OCI-LY1 (cell line): ENCODE measurements around the gene ELMO1.

ENCODE experiments used
- H2AFZ ChIP-seq: fragments of 200-600 bp; sonication (generic), shearing (Covaris generic); 2 replicates; pipeline ENCODE4 v1.6.0; 2014; ENCODE audit warnings: antibody characterized with exemption, mild to moderate bottlenecking, low read length
- H3F3A ChIP-seq: fragments of 200-600 bp; sonication (generic), shearing (Covaris generic); 2 replicates; pipeline ENCODE4 v1.6.0; 2014; ENCODE audit warnings: mild to moderate bottlenecking, antibody characterized with exemption, low read length, moderate library complexity; ENCODE audit not compliant: insufficient read depth
- H3K27ac ChIP-seq: fragments of 200-600 bp; sonication (generic); 2 replicates; pipeline ENCODE4 v1.5.1; 2014; ENCODE audit warnings: low read length, mixed run types, mild to moderate bottlenecking, low read depth; ENCODE audit not compliant: poor library complexity, severe bottlenecking
- H3K27me3 ChIP-seq: fragments of 200-600 bp; sonication (generic); 2 replicates; pipeline ENCODE4 v1.6.0; 2014; ENCODE audit warnings: antibody characterized with exemption, mild to moderate bottlenecking, low read length, moderate library complexity; ENCODE audit not compliant: insufficient read depth
- H3K36me3 ChIP-seq: fragments of 200-600 bp; sonication (generic); 2 replicates; pipeline ENCODE4 v1.6.1; 2014; ENCODE audit warnings: mild to moderate bottlenecking, antibody characterized with exemption, low read length, moderate library complexity, mixed read lengths; ENCODE audit not compliant: insufficient read depth
- H3K4me1 ChIP-seq: fragments of 200-600 bp; sonication (generic); 2 replicates; pipeline ENCODE4 v1.5.1; 2014; ENCODE audit warnings: mild to moderate bottlenecking, low read length, moderate library complexity; ENCODE audit not compliant: insufficient read depth, severe bottlenecking
- H3K4me2 ChIP-seq: fragments of 200-600 bp; sonication (generic), shearing (Covaris generic); 2 replicates; pipeline ENCODE4 v1.6.1; 2014; ENCODE audit warnings: low read length
- H3K4me3 ChIP-seq: fragments of 200-600 bp; sonication (generic); 2 replicates; pipeline ENCODE4 v1.5.1; 2014; ENCODE audit warnings: low read length, low read depth, mild to moderate bottlenecking, mixed read lengths; ENCODE audit not compliant: poor library complexity, severe bottlenecking
- H3K79me2 ChIP-seq: fragments of 200-600 bp; shearing (Covaris generic); 2 replicates; pipeline ENCODE4 v1.6.1; 2016; ENCODE audit warnings: mixed run types, low read length, mixed read lengths; ENCODE audit not compliant: insufficient read depth
- H3K9ac ChIP-seq: fragments of 200-600 bp; sonication (generic), shearing (Covaris generic); 2 replicates; pipeline ENCODE4 v1.6.1; 2014; ENCODE audit warnings: mild to moderate bottlenecking, low read length, mixed read lengths
- H3K9me2 ChIP-seq: fragments of 200-600 bp; sonication (generic), shearing (Covaris generic); 2 replicates; pipeline ENCODE4 v1.6.1; 2014; ENCODE audit warnings: low read depth, mild to moderate bottlenecking, low read length, mixed read lengths
- H3K9me3 ChIP-seq: fragments of 200-600 bp; shearing (Covaris generic); 2 replicates; pipeline ENCODE4 v1.6.1; 2014; ENCODE audit warnings: low read length, mixed read lengths
- H4K20me1 ChIP-seq: fragments of 200-600 bp; sonication (generic), shearing (Covaris generic); 2 replicates; pipeline ENCODE4 v1.6.0; 2016; ENCODE audit warnings: mild to moderate bottlenecking, low read length; ENCODE audit not compliant: insufficient read depth
- EZH2 ChIP-seq: fragments of 200-600 bp; sonication (generic), shearing (Covaris generic); IDR thresholded peaks from 2 replicates; pipeline ENCODE4 v1.8.0; 2017; ENCODE audit warnings: borderline replicate concordance, mixed run types, mild to moderate bottlenecking, antibody characterized with exemption, low read length, moderate library complexity, mixed read lengths
- TF ChIP-seq, protein P1 (sequence below): fragments of 200-600 bp; sonication (generic), shearing (Covaris generic); IDR thresholded peaks from 2 replicates; pipeline ENCODE4 v1.5.1; 2017; ENCODE audit warnings: mild to moderate bottlenecking, antibody characterized with exemption, low read length, moderate library complexity, mixed read lengths

The ELMO1 gene

DNA sequence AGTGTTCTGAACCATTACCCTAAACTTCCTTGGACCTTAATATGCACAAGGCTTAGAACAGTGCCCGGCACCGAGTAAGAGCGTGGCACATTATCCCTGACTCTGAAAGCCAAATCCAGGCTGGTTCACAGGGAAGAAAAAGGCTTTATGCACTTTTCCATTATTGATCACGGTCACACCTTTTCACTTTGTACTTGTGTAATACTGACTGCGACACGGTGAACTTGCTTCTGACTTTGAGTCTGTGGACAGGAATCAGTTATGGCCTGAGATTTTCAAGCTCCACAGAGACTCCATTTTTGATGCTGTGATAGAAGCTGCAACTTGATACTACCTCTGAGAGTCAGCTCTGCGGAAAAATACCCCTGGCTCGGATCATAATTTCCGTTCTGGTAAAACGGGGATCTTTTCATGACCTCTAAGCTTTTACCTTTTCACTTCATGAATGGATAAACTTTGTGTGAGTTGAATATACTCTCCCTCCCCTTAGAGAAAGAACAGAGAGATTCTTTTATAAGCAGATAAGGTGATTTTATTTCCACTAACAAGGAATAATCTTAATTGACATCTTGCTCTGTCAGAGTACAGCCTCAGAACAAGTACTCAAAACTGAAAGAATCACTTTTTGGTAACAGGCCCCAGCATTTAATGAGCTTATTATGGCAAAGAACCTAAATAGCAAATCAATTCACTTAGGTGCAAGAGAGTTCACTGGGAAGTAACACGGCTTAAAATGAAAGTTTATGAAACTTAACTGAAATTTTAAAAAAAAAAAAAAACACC is 88.8 kb downstream of the ELMO1 start:
- TF ChIP-seq, protein P1, sequence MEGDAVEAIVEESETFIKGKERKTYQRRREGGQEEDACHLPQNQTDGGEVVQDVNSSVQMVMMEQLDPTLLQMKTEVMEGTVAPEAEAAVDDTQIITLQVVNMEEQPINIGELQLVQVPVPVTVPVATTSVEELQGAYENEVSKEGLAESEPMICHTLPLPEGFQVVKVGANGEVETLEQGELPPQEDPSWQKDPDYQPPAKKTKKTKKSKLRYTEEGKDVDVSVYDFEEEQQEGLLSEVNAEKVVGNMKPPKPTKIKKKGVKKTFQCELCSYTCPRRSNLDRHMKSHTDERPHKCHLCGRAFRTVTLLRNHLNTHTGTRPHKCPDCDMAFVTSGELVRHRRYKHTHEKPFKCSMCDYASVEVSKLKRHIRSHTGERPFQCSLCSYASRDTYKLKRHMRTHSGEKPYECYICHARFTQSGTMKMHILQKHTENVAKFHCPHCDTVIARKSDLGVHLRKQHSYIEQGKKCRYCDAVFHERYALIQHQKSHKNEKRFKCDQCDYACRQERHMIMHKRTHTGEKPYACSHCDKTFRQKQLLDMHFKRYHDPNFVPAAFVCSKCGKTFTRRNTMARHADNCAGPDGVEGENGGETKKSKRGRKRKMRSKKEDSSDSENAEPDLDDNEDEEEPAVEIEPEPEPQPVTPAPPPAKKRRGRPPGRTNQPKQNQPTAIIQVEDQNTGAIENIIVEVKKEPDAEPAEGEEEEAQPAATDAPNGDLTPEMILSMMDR: no peak
- TF ChIP-seq EZH2: no peak
- no peak overlapping the region for H3K9ac ChIP-seq
- peaks cover 8% of the 10 kb centered on the region; the same call in 1 of the 2 replicates for H3K27me3 ChIP-seq
- H3K27ac ChIP-seq: no peak overlapping the region
- H4K20me1 ChIP-seq: no peaks in the 10 kb centered on the region
- no peak overlapping the region for H3K4me3 ChIP-seq
- no peaks in the 10 kb centered on the region for H3K79me2 ChIP-seq
- no peaks in the 10 kb centered on the region for H3K4me1 ChIP-seq
- no peaks in the 10 kb centered on the region for H3K9me3 ChIP-seq
- no peak overlapping the region for H3K4me2 ChIP-seq
- no peaks in the 10 kb centered on the region for H3K9me2 ChIP-seq
- H3K36me3 ChIP-seq: no peaks in the 10 kb centered on the region
- H2AFZ ChIP-seq: no peak overlapping the region
- H3F3A ChIP-seq: no peaks in the 10 kb centered on the region

DNA sequence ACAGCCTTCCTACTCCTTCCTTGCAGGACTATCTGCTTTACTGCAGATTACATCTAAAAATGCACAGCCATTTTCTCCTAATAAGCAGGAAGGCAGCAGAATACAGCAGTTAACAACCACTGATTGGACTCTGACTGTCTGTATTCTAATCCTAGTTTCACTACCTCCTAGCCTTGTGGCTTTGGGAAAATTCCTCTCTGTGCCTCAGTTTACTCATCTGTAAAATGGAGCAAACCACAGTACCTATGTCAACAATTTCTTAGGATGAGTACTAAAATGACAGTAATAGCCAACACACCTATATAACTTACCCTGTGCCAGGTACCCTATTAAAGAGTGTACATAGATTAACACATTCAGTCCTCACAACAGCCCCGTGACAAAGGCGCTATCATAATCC is 89.5 kb downstream of the ELMO1 start:
- H2AFZ ChIP-seq: no peak overlapping the region
- no peaks in the 10 kb centered on the region for H3K4me1 ChIP-seq
- no peaks in the 10 kb centered on the region for H3K9me3 ChIP-seq
- no peaks in the 10 kb centered on the region for H4K20me1 ChIP-seq
- TF ChIP-seq, protein P1: no peak
- TF ChIP-seq EZH2: no peak
- H3K27me3 ChIP-seq: peaks cover 8% of the 10 kb centered on the region; the same call in 1 of the 2 replicates
- no peaks in the 10 kb centered on the region for H3K9me2 ChIP-seq
- no peaks in the 10 kb centered on the region for H3K79me2 ChIP-seq
- no peaks in the 10 kb centered on the region for H3F3A ChIP-seq
- no peak overlapping the region for H3K4me2 ChIP-seq
- H3K9ac ChIP-seq: no peak overlapping the region
- no peaks in the 10 kb centered on the region for H3K36me3 ChIP-seq
- H3K27ac ChIP-seq: no peak overlapping the region
- H3K4me3 ChIP-seq: no peak overlapping the region

DNA sequence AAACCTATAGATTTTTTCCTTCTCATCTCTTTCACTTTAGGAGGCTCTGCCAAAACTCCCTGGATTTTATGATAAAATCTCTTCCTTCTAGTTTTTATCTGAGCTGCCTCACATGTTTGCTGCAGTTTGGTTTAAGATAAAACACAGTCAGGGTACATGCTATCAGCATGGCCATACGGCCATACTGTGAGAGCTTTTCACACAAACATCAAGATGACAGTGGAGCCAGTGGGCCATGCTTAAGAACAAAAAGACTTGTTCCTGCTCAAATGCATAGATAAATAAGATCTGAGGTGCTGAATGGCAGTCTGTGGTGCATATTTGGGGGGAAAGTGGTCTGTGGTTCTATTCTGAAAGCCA is 91.0 kb downstream of the ELMO1 start:
- no peaks in the 10 kb centered on the region for H4K20me1 ChIP-seq
- H3K9me3 ChIP-seq: no peaks in the 10 kb centered on the region
- TF ChIP-seq, protein P1: no peak
- TF ChIP-seq EZH2: no peak
- H3K36me3 ChIP-seq: no peaks in the 10 kb centered on the region
- no peak overlapping the region for H2AFZ ChIP-seq
- H3K27ac ChIP-seq: no peak overlapping the region
- H3F3A ChIP-seq: no peaks in the 10 kb centered on the region
- H3K9ac ChIP-seq: no peak overlapping the region
- peaks cover 8% of the 10 kb centered on the region; the same call in 1 of the 2 replicates for H3K27me3 ChIP-seq
- no peak overlapping the region for H3K4me3 ChIP-seq
- peaks cover 6% of the 10 kb centered on the region for H3K4me1 ChIP-seq
- H3K79me2 ChIP-seq: no peaks in the 10 kb centered on the region
- no peak overlapping the region for H3K4me2 ChIP-seq
- H3K9me2 ChIP-seq: no peaks in the 10 kb centered on the region
